DLD1 (cell line): ENCODE results near the gene ZNF414.

ENCODE experiments used
- in situ Hi-C: cut with HindIII; loops from 2 replicates; pipeline ENCODE4 v1.10.0; 2017; ENCODE audit warnings: low sequenced_read_pairs

The ZNF414 gene

DNA sequence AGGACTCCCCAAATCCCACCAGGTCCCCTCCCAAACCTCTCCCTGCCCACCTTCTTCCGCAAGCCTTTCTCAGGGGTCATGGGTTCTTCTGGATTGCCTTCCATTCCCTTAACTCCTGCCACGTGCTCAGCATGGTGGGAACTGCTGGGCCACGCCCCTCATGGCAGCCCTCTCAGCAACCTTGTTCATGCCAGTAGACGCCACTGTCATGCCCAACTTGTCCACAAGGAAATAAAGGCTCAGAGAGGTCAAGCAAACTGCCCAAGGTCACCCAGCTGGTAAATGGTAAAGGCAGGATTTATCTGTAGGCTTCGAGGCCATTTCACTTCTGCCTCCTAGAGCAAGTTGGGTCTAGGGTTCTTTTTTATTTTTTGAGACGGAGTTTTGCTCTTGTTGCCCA is 22.4 kb downstream of the ZNF414 start:
- in situ Hi-C loops: no loop called here

- in situ Hi-C loops: no loop called here
These were observed 23.1 kb downstream of the ZNF414 start for GRCh38 chr19:8490873-8491272.

- in situ Hi-C loops: no loop called here
These were observed 23.6 kb downstream of the ZNF414 start for GRCh38 chr19:8490395-8490760.

GRCh38 chr19:8489561-8490394 is 24.2 kb downstream of the ZNF414 start:
- in situ Hi-C loops: no loop called here

GRCh38 chr19:8488365-8488764 is 25.6 kb downstream of the ZNF414 start:
- in situ Hi-C loops: no loop called here

DNA sequence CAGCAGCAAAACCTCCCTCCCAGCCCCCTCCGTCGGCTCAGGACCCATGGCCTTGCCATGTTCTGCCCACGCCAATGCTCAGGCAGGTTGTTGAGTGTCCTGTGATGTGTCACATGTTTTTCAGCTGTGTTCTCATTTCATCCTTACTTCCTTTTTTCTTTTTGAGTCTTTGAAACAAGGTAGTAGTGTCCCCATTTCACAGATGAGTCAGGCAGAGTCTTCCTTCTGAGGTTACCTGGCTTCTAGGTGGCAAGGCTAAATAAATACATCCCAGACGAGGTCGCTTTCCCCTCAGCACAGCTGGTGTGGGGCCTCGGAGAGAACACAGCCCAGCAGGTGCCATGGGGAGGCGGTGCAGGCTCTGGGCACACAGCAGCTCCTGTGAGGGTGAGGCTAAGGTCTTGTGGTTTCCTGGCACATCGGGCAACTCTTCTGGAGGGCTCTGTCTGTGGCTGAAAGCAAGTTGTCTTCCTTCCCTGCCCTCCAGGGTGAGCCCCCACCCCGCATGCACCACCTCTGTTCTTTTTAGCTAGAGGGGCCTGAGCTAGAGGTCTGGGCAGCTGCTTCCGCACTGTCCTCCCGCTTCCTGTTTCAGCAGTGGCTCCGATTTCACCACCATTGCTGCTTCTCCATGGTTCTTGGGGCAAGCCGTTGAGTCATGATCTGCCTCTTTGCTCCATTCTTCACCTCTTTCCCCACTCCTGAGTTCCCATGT is 26.7 kb downstream of the ZNF414 start:
- in situ Hi-C loops: no loop called here

DNA sequence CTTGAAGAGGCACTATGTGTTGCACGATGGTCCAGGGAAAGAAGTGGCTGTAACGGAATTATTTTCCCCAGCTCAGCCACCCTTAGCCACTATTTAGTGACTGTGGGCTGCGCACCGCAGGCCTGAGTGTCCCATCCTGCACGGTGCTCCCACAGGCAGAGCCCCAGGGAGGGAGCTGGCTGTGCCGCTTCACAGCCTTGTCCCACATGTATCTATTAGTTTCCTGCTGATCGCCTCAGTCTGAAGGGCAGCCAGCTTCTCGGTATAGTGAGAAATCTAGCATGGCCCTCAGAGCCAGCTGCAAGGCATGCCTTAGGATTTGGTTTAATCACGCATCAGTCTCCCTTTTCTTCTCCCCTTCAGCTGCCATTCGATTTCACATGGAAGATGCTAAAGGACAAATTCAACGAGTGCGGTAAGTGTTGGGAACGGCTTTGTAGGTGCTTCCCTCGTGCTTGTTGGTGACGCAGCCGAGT is 27.3 kb downstream of the ZNF414 start:
- in situ Hi-C loops: no loop called here

DNA sequence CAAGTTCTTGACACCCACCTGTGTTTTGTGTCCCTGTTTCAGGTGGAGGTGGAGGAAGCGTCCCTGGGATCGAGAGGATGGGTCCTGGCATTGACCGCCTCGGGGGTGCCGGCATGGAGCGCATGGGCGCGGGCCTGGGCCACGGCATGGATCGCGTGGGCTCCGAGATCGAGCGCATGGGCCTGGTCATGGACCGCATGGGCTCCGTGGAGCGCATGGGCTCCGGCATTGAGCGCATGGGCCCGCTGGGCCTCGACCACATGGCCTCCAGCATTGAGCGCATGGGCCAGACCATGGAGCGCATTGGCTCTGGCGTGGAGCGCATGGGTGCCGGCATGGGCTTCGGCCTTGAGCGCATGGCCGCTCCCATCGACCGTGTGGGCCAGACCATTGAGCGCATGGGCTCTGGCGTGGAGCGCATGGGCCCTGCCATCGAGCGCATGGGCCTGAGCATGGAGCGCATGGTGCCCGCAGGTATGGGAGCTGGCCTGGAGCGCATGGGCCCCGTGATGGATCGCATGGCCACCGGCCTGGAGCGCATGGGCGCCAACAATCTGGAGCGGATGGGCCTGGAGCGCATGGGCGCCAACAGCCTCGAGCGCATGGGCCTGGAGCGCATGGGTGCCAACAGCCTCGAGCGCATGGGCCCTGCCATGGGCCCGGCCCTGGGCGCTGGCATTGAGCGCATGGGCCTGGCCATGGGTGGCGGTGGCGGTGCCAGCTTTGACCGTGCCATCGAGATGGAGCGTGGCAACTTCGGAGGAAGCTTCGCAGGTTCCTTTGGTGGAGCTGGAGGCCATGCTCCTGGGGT is 28.2 kb downstream of the ZNF414 start:
- in situ Hi-C loops: no loop called here

- in situ Hi-C loops: no loop called here
These were observed 29.6 kb downstream of the ZNF414 start for GRCh38 chr19:8484331-8484894.

GRCh38 chr19:8483165-8483564 is 30.8 kb downstream of the ZNF414 start:
- in situ Hi-C loops: no loop called here

DNA sequence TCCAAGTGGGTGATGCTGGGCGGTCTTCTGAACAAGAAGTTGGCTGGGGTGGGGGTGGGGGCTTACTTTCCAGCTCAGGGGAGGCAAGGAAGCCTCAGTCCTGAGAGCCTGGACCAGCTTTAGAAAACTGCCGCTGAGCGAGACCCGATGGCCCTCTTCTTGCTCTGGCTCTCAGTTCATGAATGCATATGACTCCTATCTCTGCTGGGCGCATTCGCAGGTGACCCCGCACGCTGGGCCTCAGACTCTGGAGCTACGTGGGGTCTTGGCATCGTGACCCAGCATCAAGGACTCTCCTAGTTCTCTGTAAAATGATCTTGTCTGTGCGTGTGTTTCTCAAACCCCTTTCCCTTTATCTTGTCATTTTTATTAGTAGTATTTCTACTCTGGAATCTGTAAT is 31.3 kb downstream of the ZNF414 start:
- in situ Hi-C loops: no loop called here

- in situ Hi-C loops: no loop called here
These were observed 32.4 kb downstream of the ZNF414 start for GRCh38 chr19:8481616-8482015.

- in situ Hi-C loops: no loop called here
These were observed 32.8 kb downstream of the ZNF414 start for GRCh38 chr19:8481201-8481600.

DNA sequence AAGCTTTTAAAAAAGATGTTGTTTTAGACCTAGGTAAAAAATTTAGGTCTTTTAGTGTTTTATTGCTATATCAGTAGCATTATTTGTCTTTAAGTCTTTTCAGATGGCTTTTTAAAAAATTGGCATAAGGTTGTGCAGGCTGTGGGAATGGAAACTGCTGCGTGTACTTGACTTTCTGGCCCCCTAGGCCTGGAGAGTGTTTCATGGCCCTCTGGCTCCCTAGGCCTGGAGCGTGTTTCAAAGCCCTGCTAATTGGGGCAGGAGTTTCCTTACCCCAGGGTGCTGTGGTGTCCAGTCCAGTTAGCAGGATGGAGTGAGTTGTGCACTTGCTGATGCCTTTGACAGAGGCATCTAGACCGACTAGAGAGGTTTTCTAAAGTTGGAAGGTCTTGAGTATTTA is 35.4 kb downstream of the ZNF414 start:
- in situ Hi-C loops: no loop called here

DNA sequence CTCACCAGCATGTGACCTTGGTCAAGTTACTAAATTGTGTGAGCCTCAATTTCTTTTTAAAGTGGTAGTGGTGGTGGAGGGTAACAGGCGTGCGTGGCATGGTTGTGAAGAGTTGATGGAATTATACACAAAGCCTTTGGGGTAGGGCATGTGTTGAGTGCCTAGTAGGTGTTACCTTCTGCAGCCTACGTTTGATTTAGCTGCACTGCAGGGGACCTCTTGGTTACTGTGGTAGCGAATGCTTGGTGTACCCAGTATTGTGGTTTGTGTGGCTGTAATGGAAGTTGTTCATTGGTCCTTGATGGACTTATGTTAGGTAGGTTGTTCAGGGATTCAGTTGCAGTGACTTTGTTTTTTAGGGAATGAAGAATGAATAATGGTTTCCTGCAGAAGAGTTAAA is 36.1 kb downstream of the ZNF414 start:
- in situ Hi-C loops: no loop called here

- in situ Hi-C loops: no loop called here
These were observed 37.4 kb downstream of the ZNF414 start for GRCh38 chr19:8476524-8476923.

DNA sequence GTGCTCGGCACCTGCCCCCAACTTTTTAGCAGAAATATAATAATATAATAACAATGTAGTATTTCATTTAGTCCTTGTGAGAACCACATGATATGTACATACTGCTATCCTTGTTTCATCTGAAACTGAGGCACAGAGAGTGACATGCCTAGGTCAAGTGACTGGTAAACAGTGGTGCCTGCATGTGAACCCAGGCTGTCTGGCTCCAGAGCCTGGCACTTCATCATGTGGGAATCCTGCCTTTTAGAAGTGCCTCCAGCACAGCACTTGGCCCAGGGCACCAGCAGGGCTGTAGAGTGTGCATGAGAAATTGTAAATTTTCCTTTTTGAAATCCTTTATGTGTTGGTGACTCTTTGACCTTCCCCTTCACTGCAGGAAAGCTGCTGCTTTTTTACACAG is 39.0 kb downstream of the ZNF414 start:
- in situ Hi-C loops: no loop called here

- in situ Hi-C loops: no loop called here
These were observed 40.1 kb downstream of the ZNF414 start for GRCh38 chr19:8473648-8474476.

DNA sequence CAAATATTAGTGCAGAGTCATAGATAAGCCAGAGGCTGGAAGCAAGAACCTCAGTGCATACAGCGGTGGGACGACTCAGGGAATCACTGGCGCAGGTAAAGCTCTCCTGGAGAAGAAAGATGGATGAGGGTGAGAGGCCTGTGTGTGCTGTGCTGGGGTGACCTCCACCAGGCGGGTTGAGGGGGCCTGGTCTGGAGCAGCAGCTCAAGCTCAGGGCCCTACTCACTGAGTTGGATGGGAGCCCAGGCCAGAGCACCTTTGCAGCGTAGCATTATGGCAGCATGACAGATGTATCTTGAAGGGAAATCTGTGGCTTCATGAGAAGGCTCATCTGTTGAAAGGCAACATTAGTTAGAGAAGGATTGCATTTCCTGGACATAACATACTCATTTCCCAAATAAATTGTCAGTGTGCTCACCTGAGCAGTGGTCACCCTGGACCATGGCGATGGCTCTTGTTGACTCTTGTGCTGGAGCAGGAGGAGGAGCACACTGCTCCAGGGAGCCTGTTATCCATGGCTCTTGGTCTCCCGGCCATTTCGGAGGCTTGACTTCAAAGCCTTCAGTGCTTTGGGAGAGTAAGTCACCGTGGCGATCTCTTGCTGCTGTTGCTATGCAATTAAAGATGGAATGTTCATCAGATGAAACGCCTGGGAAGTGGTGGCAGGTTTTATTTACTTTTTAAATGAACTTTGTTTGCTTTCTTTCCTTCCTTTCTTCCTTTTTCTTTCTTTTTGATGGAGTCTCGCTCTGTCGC is 44.2 kb downstream of the ZNF414 start:
- in situ Hi-C loops: no loop called here
